Large intestine (tissue), 3 donors: ENCODE results near the gene KIF13A. TPM values are rescaled to one million over a fixed set of nuclear protein-coding genes. Genes with fewer than 3 reads are reported as not detected.

Experiments
- DNase-seq, 2 donors: peaks; one replicate each; pipeline versions ENCODE4 v3.0.0 to v3.0.0-alpha.2; 2013
- H3K27ac ChIP-seq: one replicate; pipeline ENCODE4 v1.5.1; 2013; ENCODE audit warnings: low read length
- H3K27me3 ChIP-seq: 2 replicates; pipeline ENCODE4 v1.6.1; 2013; ENCODE audit warnings: low read length; ENCODE audit not compliant: control insufficient read depth, insufficient read depth
- H3K36me3 ChIP-seq: 2 replicates; pipeline ENCODE4 v1.6.1; 2013; ENCODE audit warnings: low read length; ENCODE audit not compliant: control insufficient read depth, insufficient read depth
- H3K4me1 ChIP-seq: one replicate; pipeline ENCODE4 v1.6.1; 2013; ENCODE audit warnings: low read length; ENCODE audit not compliant: control insufficient read depth, insufficient read depth
- H3K4me3 ChIP-seq: one replicate; pipeline ENCODE4 v1.5.1; 2013; ENCODE audit warnings: low read length
- H3K9me3 ChIP-seq: one replicate; pipeline ENCODE4 v1.6.1; 2013; ENCODE audit warnings: mild to moderate bottlenecking, low read depth, low read length, moderate library complexity; ENCODE audit not compliant: control insufficient read depth
- WGBS: methylation state at CpG from one replicate; pipeline ENCODE4 v1.1.5; 2013; ENCODE audit warnings: low lambda C conversion rate; ENCODE audit not compliant: insufficient coverage; 5-methylcytosine and 5-hydroxymethylcytosine counted together
- polyA plus RNA-seq: library from polyadenylated mRNA; unstranded; fragments of 120-200 nt; gene quantifications from one replicate; pipeline ENCODE4 v1.2.1, GENCODE V29; 2013

KIF13A gene
- polyA plus RNA-seq, 1 donor = 34.4 TPM

GRCh38 chr6:17972074-17972952 is 15.1 kb downstream of the KIF13A start:
- Histone ChIP-seq H3K4me1 (no peaks in the 10 kb centered on the region), H3K27ac (no peak overlapping the region), H3K27me3 (no peaks in the 10 kb centered on the region), H3K9me3 (peaks cover 4% of the 10 kb centered on the region), H3K36me3 (no peaks in the 10 kb centered on the region), H3K4me3 (no peak overlapping the region)
- DNase-seq = no peak
- no CpG with 5 or more reads among the region's 7 CpGs for WGBS

- Histone ChIP-seq H3K4me1 (no peaks in the 10 kb centered on the region), H3K36me3 (no peaks in the 10 kb centered on the region), H3K27ac (no peak overlapping the region), H3K9me3 (peaks cover 4% of the 10 kb centered on the region), H3K4me3 (no peak overlapping the region), H3K27me3 (no peaks in the 10 kb centered on the region)
- WGBS = 100% methylated on average over 2 of the region's 7 CpGs
- DNase-seq = no peak
Observed at GRCh38 chr6:17971128-17972073, 16.0 kb downstream of the KIF13A start.

GRCh38 chr6:17968876-17969275 is 18.6 kb downstream of the KIF13A start:
- no peaks in the 10 kb centered on the region for H3K36me3 ChIP-seq
- no peaks in the 10 kb centered on the region for H3K4me1 ChIP-seq
- no peak overlapping the region for H3K4me3 ChIP-seq
- H3K27me3 ChIP-seq = no peaks in the 10 kb centered on the region
- no CpG with 5 or more reads among the region's 2 CpGs for WGBS
- no peaks in the 10 kb centered on the region for H3K9me3 ChIP-seq
- DNase-seq = no peak
- no peak overlapping the region for H3K27ac ChIP-seq

- no peaks in the 10 kb centered on the region for H3K27me3 ChIP-seq
- H3K27ac ChIP-seq = no peak overlapping the region
- no peak overlapping the region for H3K4me3 ChIP-seq
- H3K36me3 ChIP-seq = no peaks in the 10 kb centered on the region
- H3K4me1 ChIP-seq = no peaks in the 10 kb centered on the region
- 100% methylated on average over 1 of the region's 5 CpGs for whole genome bisulfite sequencing
- DNase-seq = no peak
- no peaks in the 10 kb centered on the region for H3K9me3 ChIP-seq
Observed at GRCh38 chr6:17967668-17968518, 19.5 kb downstream of the KIF13A start.

GRCh38 chr6:17966451-17966850 is 21.0 kb downstream of the KIF13A start:
- Histone ChIP-seq H3K36me3 (no peaks in the 10 kb centered on the region), H3K4me1 (no peaks in the 10 kb centered on the region), H3K27ac (no peak overlapping the region), H3K27me3 (no peaks in the 10 kb centered on the region), H3K4me3 (no peak overlapping the region), H3K9me3 (no peaks in the 10 kb centered on the region)
- no peak for DNase-seq
- 80% methylated on average over 1 of the region's 2 CpGs for WGBS

GRCh38 chr6:17965397-17965796 is 22.0 kb downstream of the KIF13A start:
- Histone ChIP-seq H3K27me3 (no peaks in the 10 kb centered on the region), H3K36me3 (no peaks in the 10 kb centered on the region), H3K9me3 (no peaks in the 10 kb centered on the region), H3K27ac (no peak overlapping the region), H3K4me3 (no peak overlapping the region), H3K4me1 (no peaks in the 10 kb centered on the region)
- no peak for DNase-seq

GRCh38 chr6:17964633-17965032 is 22.8 kb downstream of the KIF13A start:
- Histone ChIP-seq H3K27ac (no peak overlapping the region), H3K4me3 (no peak overlapping the region)
- 100% methylated on average over 2 of the region's 8 CpGs for WGBS

GRCh38 chr6:17962436-17963031 is 24.9 kb downstream of the KIF13A start:
- Histone ChIP-seq H3K27me3 (no peaks in the 10 kb centered on the region), H3K27ac (no peak overlapping the region), H3K9me3 (no peaks in the 10 kb centered on the region), H3K4me3 (no peak overlapping the region), H3K4me1 (no peaks in the 10 kb centered on the region), H3K36me3 (no peaks in the 10 kb centered on the region)
- DNase-seq = peak in 1 of 2 donors; percentile 26
- no CpG with 5 or more reads among the region's 6 CpGs for WGBS

More at GRCh38 chr6:17964633-17965032, 22.8 kb downstream of the KIF13A start:
- no peak for DNase-seq
- no peaks in the 10 kb centered on the region for H3K27me3 ChIP-seq
- H3K9me3 ChIP-seq = no peaks in the 10 kb centered on the region
- H3K4me1 ChIP-seq = no peaks in the 10 kb centered on the region
- no peaks in the 10 kb centered on the region for H3K36me3 ChIP-seq

GRCh38 chr6:17959302-17959701 is 28.1 kb downstream of the KIF13A start:
- no peaks in the 10 kb centered on the region for H3K36me3 ChIP-seq
- no peaks in the 10 kb centered on the region for H3K4me1 ChIP-seq
- no peak overlapping the region for H3K27ac ChIP-seq
- no peaks in the 10 kb centered on the region for H3K27me3 ChIP-seq
- H3K4me3 ChIP-seq = no peak overlapping the region
- WGBS = 88% methylated on average over 1 of the region's 1 CpG
- DNase-seq = no peak
- H3K9me3 ChIP-seq = no peaks in the 10 kb centered on the region
